LNCAP (cell line): Measurements from ENCODE around the gene MORF4L1.

Source experiments
- CTCF ChIP-seq: fragments of 450-650 bp; IDR thresholded peaks from 2 replicates; pipeline ENCODE4 v1.5.1; 2017; ENCODE audit warnings: mild to moderate bottlenecking

MORF4L1 gene

GRCh38 chr15:78881681-78882080 is 9.0 kb downstream of the MORF4L1 start:
- no peak for TF ChIP-seq CTCF

- TF ChIP-seq CTCF, result no peak
Measured at GRCh38 chr15:78889000-78889399, 16.3 kb downstream of the MORF4L1 start.

GRCh38 chr15:78893538-78893937 is 20.8 kb downstream of the MORF4L1 start:
- TF ChIP-seq CTCF, result no peak

GRCh38 chr15:78895471-78895870 is 22.8 kb downstream of the MORF4L1 start:
- no peak for TF ChIP-seq CTCF

- no peak for TF ChIP-seq CTCF
Measured at GRCh38 chr15:78898540-78898939, 25.9 kb downstream of the MORF4L1 start.

- no peak for TF ChIP-seq CTCF
Measured at GRCh38 chr15:78904599-78905358, 32.1 kb downstream of the MORF4L1 start.

GRCh38 chr15:78906316-78906620 is 33.6 kb downstream of the MORF4L1 start:
- no peak for TF ChIP-seq CTCF

- TF ChIP-seq CTCF, result peak; percentile 46; the same call in 1 of the 2 replicates
Measured at GRCh38 chr15:78907577-78907976, 34.9 kb downstream of the MORF4L1 start.
